ENCODE results near the gene CPNE8.

DNA sequence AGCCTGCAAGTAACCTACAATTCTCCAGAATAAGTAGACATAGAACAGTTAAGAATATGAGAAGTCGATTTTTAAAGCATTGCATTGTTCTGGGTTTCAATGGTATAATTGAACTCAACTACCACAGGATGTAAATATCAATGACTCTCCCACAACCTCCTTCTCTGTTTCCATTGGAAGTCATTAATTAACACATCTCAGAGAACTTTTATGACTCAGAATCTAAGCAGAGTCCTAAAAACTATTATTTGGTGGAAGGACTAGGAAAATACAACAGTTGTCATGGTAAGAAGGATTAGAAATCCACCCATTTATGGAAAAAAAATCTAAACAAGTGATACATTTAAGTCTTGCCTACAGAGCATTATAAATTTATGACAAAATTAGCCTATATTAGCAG lies 21.1 kb upstream of the CPNE8 start:
- TF ChIP-seq, protein P1, sequence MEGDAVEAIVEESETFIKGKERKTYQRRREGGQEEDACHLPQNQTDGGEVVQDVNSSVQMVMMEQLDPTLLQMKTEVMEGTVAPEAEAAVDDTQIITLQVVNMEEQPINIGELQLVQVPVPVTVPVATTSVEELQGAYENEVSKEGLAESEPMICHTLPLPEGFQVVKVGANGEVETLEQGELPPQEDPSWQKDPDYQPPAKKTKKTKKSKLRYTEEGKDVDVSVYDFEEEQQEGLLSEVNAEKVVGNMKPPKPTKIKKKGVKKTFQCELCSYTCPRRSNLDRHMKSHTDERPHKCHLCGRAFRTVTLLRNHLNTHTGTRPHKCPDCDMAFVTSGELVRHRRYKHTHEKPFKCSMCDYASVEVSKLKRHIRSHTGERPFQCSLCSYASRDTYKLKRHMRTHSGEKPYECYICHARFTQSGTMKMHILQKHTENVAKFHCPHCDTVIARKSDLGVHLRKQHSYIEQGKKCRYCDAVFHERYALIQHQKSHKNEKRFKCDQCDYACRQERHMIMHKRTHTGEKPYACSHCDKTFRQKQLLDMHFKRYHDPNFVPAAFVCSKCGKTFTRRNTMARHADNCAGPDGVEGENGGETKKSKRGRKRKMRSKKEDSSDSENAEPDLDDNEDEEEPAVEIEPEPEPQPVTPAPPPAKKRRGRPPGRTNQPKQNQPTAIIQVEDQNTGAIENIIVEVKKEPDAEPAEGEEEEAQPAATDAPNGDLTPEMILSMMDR (conservative IDR thresholded peaks at IDR 0.05; ENCODE audit: low read depth, low read length): no peak
- TF ChIP-seq CEBPB (IDR thresholded peaks at IDR 0.05; ENCODE audit: low read depth, low read length): no peak
- no peak for TF ChIP-seq RCOR1 (IDR thresholded peaks at IDR 0.05; ENCODE audit: insufficient replicate concordance, low read length)
- no peak for TF ChIP-seq CHD1 (IDR thresholded peaks at IDR 0.05; ENCODE audit: low read depth, low read length)
- no peak for TF ChIP-seq RAD21 (IDR thresholded peaks at IDR 0.05; ENCODE audit: low read length)
- TF ChIP-seq BHLHE40 (IDR thresholded peaks at IDR 0.05; ENCODE audit: low read depth, low read length): no peak
- TF ChIP-seq MAFK (IDR thresholded peaks at IDR 0.05; ENCODE audit: low read depth, low read length): no peak
- no peak for TF ChIP-seq MAZ (IDR thresholded peaks at IDR 0.05; ENCODE audit: borderline replicate concordance, low read depth, low read length)
- TF ChIP-seq POLR2A (IDR thresholded peaks at IDR 0.05; ENCODE audit: low read depth, low read length): no peak
- no peak for TF ChIP-seq NFE2L2 (IDR thresholded peaks at IDR 0.05; ENCODE audit: low read depth, low read length)
- TF ChIP-seq, protein P2, sequence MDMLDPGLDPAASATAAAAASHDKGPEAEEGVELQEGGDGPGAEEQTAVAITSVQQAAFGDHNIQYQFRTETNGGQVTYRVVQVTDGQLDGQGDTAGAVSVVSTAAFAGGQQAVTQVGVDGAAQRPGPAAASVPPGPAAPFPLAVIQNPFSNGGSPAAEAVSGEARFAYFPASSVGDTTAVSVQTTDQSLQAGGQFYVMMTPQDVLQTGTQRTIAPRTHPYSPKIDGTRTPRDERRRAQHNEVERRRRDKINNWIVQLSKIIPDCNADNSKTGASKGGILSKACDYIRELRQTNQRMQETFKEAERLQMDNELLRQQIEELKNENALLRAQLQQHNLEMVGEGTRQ (IDR thresholded peaks at IDR 0.05; ENCODE audit: low read depth, low read length): no peak
